Skeletal muscle satellite cell (primary cell): Measurements from ENCODE around the gene YBX1.
"Not testable (repeated sequence)": the region's sequence is repeated elsewhere in the genome, so short reads cannot be mapped to it uniquely, and the experiment has no call there.

Experiments
- H3K27me3 ChIP-seq: 2 replicates; pipeline ENCODE4 v1.7.0; 2013; ENCODE audit warnings: low read length; ENCODE audit not compliant: control insufficient read depth, insufficient read depth
- H3K36me3 ChIP-seq: 2 replicates; pipeline ENCODE4 v1.7.0; 2013; ENCODE audit warnings: mild to moderate bottlenecking, control low read depth, low read length; ENCODE audit not compliant: insufficient read depth
- H3K4me1 ChIP-seq: 2 replicates; pipeline ENCODE4 v1.7.0; 2013; ENCODE audit warnings: low read length; ENCODE audit not compliant: control insufficient read depth, insufficient read depth
- H3K4me2 ChIP-seq: 2 replicates; pipeline ENCODE4 v1.7.0; 2013; ENCODE audit warnings: mild to moderate bottlenecking, low read length
- H3K4me3 ChIP-seq: 2 replicates; pipeline ENCODE4 v1.7.0; 2013; ENCODE audit warnings: low read length
- H3K9ac ChIP-seq: 2 replicates; pipeline ENCODE4 v1.7.0; 2013; ENCODE audit warnings: mild to moderate bottlenecking, low read depth, low read length, moderate library complexity
- H3K9me3 ChIP-seq: replicated peaks from 2 replicates; pipeline ENCODE4 v1.7.0; 2013; ENCODE audit warnings: mild to moderate bottlenecking, control low read depth, low read length

YBX1 gene

GRCh38 chr1:42744148-42744413 is 61.9 kb downstream of the YBX1 start:
- H3K9me3 ChIP-seq: no peaks in the 10 kb centered on the region
- H3K4me2 ChIP-seq: no peak overlapping the region
- no peak overlapping the region for H3K4me3 ChIP-seq
- H3K36me3 ChIP-seq: peaks cover 38% of the 10 kb centered on the region
- H3K4me1 ChIP-seq: no peaks in the 10 kb centered on the region
- H3K9ac ChIP-seq: no peak overlapping the region
- H3K27me3 ChIP-seq: no peaks in the 10 kb centered on the region

DNA sequence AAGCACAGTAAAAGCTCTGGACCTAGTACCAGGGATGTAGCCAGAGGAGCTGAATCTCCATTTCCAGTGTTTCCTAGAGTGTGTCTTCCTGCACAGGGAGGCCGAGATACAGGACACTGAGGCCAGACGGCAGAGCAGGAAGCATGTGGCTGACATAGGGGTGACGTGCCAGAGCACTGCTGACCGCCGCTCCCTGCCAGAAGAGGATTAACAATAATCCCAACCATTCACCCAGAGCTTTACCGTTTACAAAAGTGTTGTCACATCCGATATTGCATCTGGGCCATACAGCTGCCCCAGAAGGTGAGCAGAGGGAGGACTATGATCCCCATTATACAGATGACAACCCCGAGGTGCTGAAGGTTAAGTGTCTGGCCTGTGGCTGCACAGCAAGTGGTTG is 63.6 kb downstream of the YBX1 start:
- no peak overlapping the region for H3K4me3 ChIP-seq
- H3K27me3 ChIP-seq: no peaks in the 10 kb centered on the region
- peaks cover 51% of the 10 kb centered on the region for H3K36me3 ChIP-seq
- H3K4me2 ChIP-seq: no peak overlapping the region
- no peaks in the 10 kb centered on the region for H3K9me3 ChIP-seq
- H3K4me1 ChIP-seq: no peaks in the 10 kb centered on the region
- no peak overlapping the region for H3K9ac ChIP-seq

- no peak overlapping the region for H3K9ac ChIP-seq
- H3K36me3 ChIP-seq: peaks cover 52% of the 10 kb centered on the region
- no peaks in the 10 kb centered on the region for H3K27me3 ChIP-seq
- no peak overlapping the region for H3K4me2 ChIP-seq
- no peaks in the 10 kb centered on the region for H3K4me1 ChIP-seq
- no peaks in the 10 kb centered on the region for H3K9me3 ChIP-seq
- H3K4me3 ChIP-seq: no peak overlapping the region
Measured at GRCh38 chr1:42746436-42747105, 64.4 kb downstream of the YBX1 start.

DNA sequence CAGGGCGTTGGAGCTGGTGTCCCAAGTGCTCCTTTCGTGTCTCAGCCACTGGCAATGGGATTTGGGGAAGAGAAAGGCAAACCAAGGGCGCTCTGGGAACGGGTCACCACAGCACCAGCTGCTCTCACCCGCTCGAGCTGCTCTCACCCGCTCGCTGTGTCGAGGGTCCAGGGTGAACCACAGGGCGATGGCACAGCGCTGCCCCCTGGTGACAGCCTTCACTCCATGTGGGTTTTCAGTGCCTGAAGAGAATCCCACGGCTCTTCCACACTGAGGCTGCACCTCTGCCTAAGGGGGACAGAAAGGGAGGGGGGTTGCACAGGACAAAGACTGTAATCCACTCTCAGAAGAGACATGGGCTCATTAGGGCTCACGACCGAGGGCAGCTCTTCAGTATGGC is 64.9 kb downstream of the YBX1 start:
- Histone ChIP-seq H3K36me3 (peaks cover 57% of the 10 kb centered on the region), H3K9me3 (no peaks in the 10 kb centered on the region), H3K27me3 (no peaks in the 10 kb centered on the region), H3K9ac (no peak overlapping the region), H3K4me3 (no peak overlapping the region), H3K4me2 (no peak overlapping the region), H3K4me1 (no peaks in the 10 kb centered on the region)

GRCh38 chr1:42748021-42748420 is 65.8 kb downstream of the YBX1 start:
- Histone ChIP-seq H3K4me2 (no peak overlapping the region), H3K27me3 (no peaks in the 10 kb centered on the region), H3K4me1 (peaks cover 4% of the 10 kb centered on the region), H3K9ac (no peak overlapping the region), H3K36me3 (peaks cover 66% of the 10 kb centered on the region), H3K4me3 (no peak overlapping the region), H3K9me3 (no peaks in the 10 kb centered on the region)

GRCh38 chr1:42748461-42749410 is 66.5 kb downstream of the YBX1 start:
- peaks cover 69% of the 10 kb centered on the region for H3K36me3 ChIP-seq
- no peaks in the 10 kb centered on the region for H3K9me3 ChIP-seq
- H3K27me3 ChIP-seq: no peaks in the 10 kb centered on the region
- no peak overlapping the region for H3K9ac ChIP-seq
- peaks cover 8% of the 10 kb centered on the region for H3K4me1 ChIP-seq
- no peak overlapping the region for H3K4me2 ChIP-seq
- H3K4me3 ChIP-seq: no peak overlapping the region

DNA sequence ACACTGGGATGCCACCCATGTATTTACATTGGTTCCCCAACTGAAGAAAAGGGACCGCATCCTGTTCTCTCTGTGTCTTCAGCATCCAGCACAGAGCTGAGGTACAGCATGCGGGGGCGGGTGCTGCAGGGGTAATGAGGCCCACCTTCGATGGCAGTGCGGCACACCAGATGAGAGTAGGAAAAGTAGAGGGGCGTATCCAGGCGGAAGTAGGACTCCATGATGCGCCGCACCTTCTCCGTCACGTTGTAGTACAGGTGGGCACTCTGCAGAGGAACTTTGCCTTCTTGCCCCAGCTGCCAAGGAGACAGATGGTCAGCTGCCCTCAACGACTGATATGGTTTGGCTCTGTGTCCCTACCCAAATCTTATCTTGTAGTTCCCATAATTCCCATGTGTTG is 67.8 kb downstream of the YBX1 start:
- Histone ChIP-seq H3K4me2 (no peak overlapping the region), H3K27me3 (no peaks in the 10 kb centered on the region), H3K4me3 (no peak overlapping the region), H3K4me1 (peaks cover 8% of the 10 kb centered on the region), H3K9ac (no peak overlapping the region), H3K9me3 (no peaks in the 10 kb centered on the region), H3K36me3 (peaks cover 82% of the 10 kb centered on the region)

GRCh38 chr1:42751511-42752070 is 69.4 kb downstream of the YBX1 start:
- not testable (repeated sequence) for H3K9me3 ChIP-seq, H3K4me1 ChIP-seq, H3K4me2 ChIP-seq, H3K4me3 ChIP-seq, H3K9ac ChIP-seq, H3K27me3 ChIP-seq
- peaks cover 84% of the 10 kb centered on the region for H3K36me3 ChIP-seq

DNA sequence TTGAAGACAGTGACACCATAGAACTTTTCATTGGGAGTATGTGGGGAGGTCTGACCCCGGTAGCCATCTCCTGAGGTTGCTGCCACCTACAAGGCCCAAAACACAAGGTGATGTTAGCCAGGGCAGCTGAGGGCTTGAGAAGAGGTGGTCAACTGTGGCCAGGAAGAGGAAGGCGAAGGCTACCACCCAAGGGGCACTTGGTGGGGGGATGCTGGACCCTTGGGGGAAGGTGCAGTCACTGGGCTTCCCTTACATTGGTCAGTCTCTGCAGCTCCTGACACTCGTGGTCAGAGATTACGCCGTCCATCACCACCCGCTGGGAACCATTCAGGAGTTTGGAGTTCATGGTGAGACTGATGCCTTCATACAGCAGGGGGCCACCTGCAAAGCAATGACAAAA is 70.1 kb downstream of the YBX1 start:
- Histone ChIP-seq H3K9ac (no peak overlapping the region), H3K27me3 (no peaks in the 10 kb centered on the region), H3K4me1 (peaks cover 8% of the 10 kb centered on the region), H3K4me3 (no peak overlapping the region), H3K36me3 (peaks cover 83% of the 10 kb centered on the region), H3K4me2 (no peak overlapping the region), H3K9me3 (no peaks in the 10 kb centered on the region)

GRCh38 chr1:42753070-42753469 is 70.9 kb downstream of the YBX1 start:
- Histone ChIP-seq H3K9me3 (no peaks in the 10 kb centered on the region), H3K9ac (peak overlapping the region; percentile 2), H3K4me1 (peaks cover 8% of the 10 kb centered on the region), H3K4me3 (no peak overlapping the region), H3K4me2 (peak overlapping the region; percentile 2), H3K36me3 (peaks cover 83% of the 10 kb centered on the region), H3K27me3 (no peaks in the 10 kb centered on the region)
